IMR-90 (cell line): ENCODE data around the gene PSMC6. TPM values are rescaled to one million over a fixed set of nuclear protein-coding genes. Genes with fewer than 3 reads are reported as not detected.
A peak's percentile ranks its signal among the peaks of the same experiment; 100 is the strongest.

Source experiments
- ATAC-seq: fragments of 200-7000 bp; cut with Tn5 transposase; 2 replicates; pipeline ENCODE4 v1.9.1; 2020; ENCODE audit warnings: low read depth, mild to moderate bottlenecking, moderate library complexity
- BruUV-seq: library from RNA; stranded (reverse); fragments of 400-500 nt; replicated peaks from 2 replicates; lab custom pipeline; 2021; lab: Mats Ljungman, UMichigan
- CTCF ChIA-PET: fragments of 300-600 bp; formaldehyde crosslinking; extraction: SDS; loops from one replicate; lab custom pipeline; 2021; ENCODE audit warnings: antibody characterized with exemption; lab: Yijun Ruan, JAX
- POLR2A ChIA-PET: fragments of 300-600 bp; sonication (Branson Sonifier 250); formaldehyde crosslinking; loops from one replicate; lab custom pipeline; 2022; ENCODE audit warnings: antibody characterized with exemption; ENCODE audit not compliant: unreplicated experiment; lab: Charles Lee
- DNase-seq: peaks from one replicate; pipeline ENCODE4 v3.0.0; 2013
- H2AFZ ChIP-seq: replicated peaks from 2 replicates; pipeline ENCODE3; 2013; ENCODE audit warnings: low read length, mild to moderate bottlenecking; ENCODE audit not compliant: poor library complexity
- H2AK5ac ChIP-seq: 2 replicates; pipeline ENCODE4 v1.6.1; 2013; ENCODE audit warnings: low read depth, low read length, inconsistent platforms
- H2AK9ac ChIP-seq: replicated peaks from 2 replicates; pipeline ENCODE3; 2013; ENCODE audit warnings: mild to moderate bottlenecking, low read depth, low read length, moderate library complexity; ENCODE audit not compliant: poor library complexity
- H2BK120ac ChIP-seq: 2 replicates; pipeline ENCODE4 v1.6.1; 2013; ENCODE audit warnings: low read depth, low read length, inconsistent platforms
- H2BK15ac ChIP-seq: 3 replicates; pipeline ENCODE4 v1.6.1; 2013; ENCODE audit warnings: low read depth, low read length, inconsistent platforms
- H2BK20ac ChIP-seq: 2 replicates; pipeline ENCODE4 v1.6.1; 2013; ENCODE audit warnings: low read depth, mild to moderate bottlenecking, inconsistent platforms, low read length, moderate library complexity
- H2BK5ac ChIP-seq: 2 replicates; pipeline ENCODE4 v1.6.1; 2013; ENCODE audit warnings: mild to moderate bottlenecking, low read depth, low read length, inconsistent platforms; ENCODE audit not compliant: poor library complexity, severe bottlenecking
- H3K14ac ChIP-seq: replicated peaks from 2 replicates; pipeline ENCODE4 v1.6.1; 2013; ENCODE audit warnings: low read depth, low read length, inconsistent platforms
- H3K18ac ChIP-seq: 2 replicates; pipeline ENCODE4 v1.6.1; 2013; ENCODE audit warnings: low read depth, low read length, control low read depth
- H3K23ac ChIP-seq: 2 replicates; pipeline ENCODE4 v1.6.1; 2013; ENCODE audit warnings: low read depth, low read length, inconsistent platforms
- H3K27ac ChIP-seq: 2 replicates; pipeline ENCODE4 v1.5.1; 2013; ENCODE audit warnings: mild to moderate bottlenecking, control low read depth, low read length; ENCODE audit not compliant: insufficient read depth
- H3K27me3 ChIP-seq: 2 replicates; pipeline ENCODE4 v1.6.1; 2013; ENCODE audit warnings: low read length; ENCODE audit not compliant: control insufficient read depth, insufficient read depth
- H3K36me3 ChIP-seq: 2 replicates; pipeline ENCODE4 v1.6.1; 2013; ENCODE audit warnings: low read length, mixed read lengths; ENCODE audit not compliant: control insufficient read depth, insufficient read depth
- H3K4ac ChIP-seq: 2 replicates; pipeline ENCODE4 v1.6.1; 2013; ENCODE audit warnings: low read depth, low read length, inconsistent platforms
- H3K4me1 ChIP-seq: 2 replicates; pipeline ENCODE4 v1.6.1; 2013; ENCODE audit warnings: low read length, mixed read lengths; ENCODE audit not compliant: control insufficient read depth, insufficient read depth
- H3K4me2 ChIP-seq: 2 replicates; pipeline ENCODE4 v1.6.1; 2013; ENCODE audit warnings: low read depth, mild to moderate bottlenecking, control low read depth, low read length, moderate library complexity
- H3K4me3 ChIP-seq: 2 replicates; pipeline ENCODE4 v1.5.1; 2013; ENCODE audit warnings: low read depth, mild to moderate bottlenecking, control low read depth, low read length, moderate library complexity; ENCODE audit not compliant: insufficient read depth
- H3K56ac ChIP-seq: 2 replicates; pipeline ENCODE4 v1.6.1; 2013; ENCODE audit warnings: low read length, inconsistent platforms; ENCODE audit not compliant: insufficient read depth; ENCODE audit errors: extremely low read depth
- H3K79me1 ChIP-seq, 2 experiments: 2 replicates each; pipeline ENCODE4 v1.6.1; 2013; ENCODE audit warnings: low read length in 2 of 2, inconsistent platforms in 1 of 2, low read depth in 1 of 2
- H3K9ac ChIP-seq: 2 replicates; pipeline ENCODE4 v1.6.1; 2013; ENCODE audit warnings: low read depth, low read length, control low read depth
- H3K9me1 ChIP-seq: 2 replicates; pipeline ENCODE4 v1.6.1; 2013; ENCODE audit warnings: low read length, inconsistent platforms; ENCODE audit not compliant: insufficient read depth
- H3K9me3 ChIP-seq: 2 replicates; pipeline ENCODE4 v1.6.1; 2013; ENCODE audit warnings: low read length; ENCODE audit not compliant: control insufficient read depth, insufficient read depth
- H4K20me1 ChIP-seq: 2 replicates; pipeline ENCODE4 v1.6.1; 2013; ENCODE audit warnings: low read length, inconsistent platforms; ENCODE audit not compliant: insufficient read depth
- H4K5ac ChIP-seq: 2 replicates; pipeline ENCODE4 v1.6.1; 2013; ENCODE audit warnings: mild to moderate bottlenecking, low read depth, low read length, control low read depth
- H4K8ac ChIP-seq, 2 experiments: 2 replicates each; pipeline ENCODE4 v1.6.1; 2013; ENCODE audit warnings: low read depth in 2 of 2, low read length in 2 of 2, control low read depth in 1 of 2, inconsistent platforms in 1 of 2
- H4K91ac ChIP-seq: 2 replicates; pipeline ENCODE4 v1.6.1; 2013; ENCODE audit warnings: low read depth, low read length, inconsistent platforms; ENCODE audit not compliant: insufficient read depth
- WGBS, 2 experiments: methylation state at CpG; one replicate each; pipeline versions ENCODE4 v1.1.5 to v1.1.7; 2013; ENCODE audit warnings: missing lambda C conversion rate in 2 of 2; ENCODE audit not compliant: insufficient read length in 1 of 2; ENCODE audit errors: extremely low coverage in 2 of 2; 5-methylcytosine and 5-hydroxymethylcytosine counted together
- dilution Hi-C: fragments of 300-500 bp; cut with HindIII; formaldehyde crosslinking; loops from one replicate; pipeline ENCODE4 v1.14.3; 2018; ENCODE audit warnings: low sequenced_read_pairs; ENCODE audit not compliant: unreplicated experiment
- in situ Hi-C: fragments of 300-500 bp; cut with MboI; formaldehyde crosslinking; loops from 3 replicates; pipeline ENCODE4 v1.14.3; 2019; ENCODE audit warnings: low sequenced_read_pairs, inconsistent platforms, mixed read lengths
- intact Hi-C: fragments of 100-400 bp; cut with micrococcal nuclease; formaldehyde crosslinking; loops from 2 replicates; pipeline ENCODE4 v1.10.0; 2022
- polyA plus RNA-seq, 3 experiments: library from polyadenylated mRNA; depleted of rRNA; stranded (reverse); fragments of >200 nt; gene quantifications; 2 replicates each; pipeline ENCODE4 v1.2.3, GENCODE V29; 2012; ENCODE audit warnings: low replicate concordance in 1 of 3
- total RNA-seq: library from RNA; depleted of rRNA; stranded (reverse); fragments of >200 nt; gene quantifications from 2 replicates; pipeline ENCODE4 v1.2.3, GENCODE V29; 2012
- TF ChIP-seq, protein P1 (sequence below): conservative IDR thresholded peaks from 2 replicates; pipeline ENCODE4 v1.5.1; 2012; ENCODE audit warnings: mild to moderate bottlenecking, low read depth, low read length, improper control_type of control experiment
- TF ChIP-seq, protein P2 (sequence below): fragments of 150-350 bp; IDR thresholded peaks from 2 replicates; pipeline ENCODE4 v1.6.1; 2017; ENCODE audit warnings: mild to moderate bottlenecking, antibody characterized with exemption, low read length, low read depth

PSMC6 gene
- total and polyA plus RNA-seq, 2 of the 4 experiments (the other 2 are of a cell fraction), result 62.9 to 85.4 TPM

DNA sequence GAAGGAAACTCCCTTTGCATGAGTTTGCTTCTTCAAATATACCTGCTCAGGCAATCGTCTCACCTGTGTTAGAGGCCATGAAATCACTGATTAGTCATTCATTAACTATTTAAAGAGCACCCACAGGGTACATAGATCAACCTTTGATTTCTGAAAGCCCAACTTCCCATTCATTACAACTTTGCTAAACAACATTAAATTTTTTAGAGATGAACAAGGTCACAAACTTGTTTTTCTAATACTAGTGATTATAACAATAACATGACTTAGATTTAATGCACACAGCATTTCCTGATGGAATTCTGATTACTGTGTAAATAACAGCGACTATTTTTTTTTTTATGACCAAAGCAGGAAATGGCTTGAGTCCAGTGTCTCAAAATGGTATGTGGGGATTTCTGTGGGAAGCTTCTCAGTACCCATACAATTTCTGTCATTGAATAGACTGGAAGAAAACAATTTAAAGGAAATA lies 6.3 kb upstream of the PSMC6 start:
- Histone ChIP-seq H3K18ac (no peak overlapping the region), H3K9me1 (no peaks in the 10 kb centered on the region), H3K23ac (no peak overlapping the region), H2AK5ac (no peak overlapping the region), H4K91ac (no peak overlapping the region), H3K27me3 (no peaks in the 10 kb centered on the region), H2BK5ac (no peak overlapping the region), H3K9me3 (no peaks in the 10 kb centered on the region), H2BK15ac (no peak overlapping the region), H3K4me3 (no peak overlapping the region), H3K79me1 (no peaks in the 10 kb centered on the region), H2AFZ (no peak overlapping the region), H2BK20ac (no peak overlapping the region), H3K4me1 (no peaks in the 10 kb centered on the region), H3K9ac (no peak overlapping the region), H2BK120ac (no peak overlapping the region), H3K4me2 (no peak overlapping the region), H3K36me3 (no peaks in the 10 kb centered on the region), H4K20me1 (no peaks in the 10 kb centered on the region), H3K27ac (no peak overlapping the region), H4K5ac (no peak overlapping the region), H3K4ac (no peak overlapping the region), H4K8ac (no peak overlapping the region), H2AK9ac (no peak overlapping the region), H3K56ac (no peak overlapping the region), H3K14ac (no peak overlapping the region)
- dilution Hi-C loops, result no loop called here
- intact Hi-C loops, result no loop called here
- POLR2A ChIA-PET, result interaction anchor here (0.7 kb wide), 1 partner anchor 146 kb away, joined by 3 read pairs; no protein-coding TSS in a partner anchor
- in situ Hi-C loops, result loop anchor here (25.0 kb wide), 1 partner anchor 688 kb away; no protein-coding TSS in a partner anchor
- TF ChIP-seq, protein P1, sequence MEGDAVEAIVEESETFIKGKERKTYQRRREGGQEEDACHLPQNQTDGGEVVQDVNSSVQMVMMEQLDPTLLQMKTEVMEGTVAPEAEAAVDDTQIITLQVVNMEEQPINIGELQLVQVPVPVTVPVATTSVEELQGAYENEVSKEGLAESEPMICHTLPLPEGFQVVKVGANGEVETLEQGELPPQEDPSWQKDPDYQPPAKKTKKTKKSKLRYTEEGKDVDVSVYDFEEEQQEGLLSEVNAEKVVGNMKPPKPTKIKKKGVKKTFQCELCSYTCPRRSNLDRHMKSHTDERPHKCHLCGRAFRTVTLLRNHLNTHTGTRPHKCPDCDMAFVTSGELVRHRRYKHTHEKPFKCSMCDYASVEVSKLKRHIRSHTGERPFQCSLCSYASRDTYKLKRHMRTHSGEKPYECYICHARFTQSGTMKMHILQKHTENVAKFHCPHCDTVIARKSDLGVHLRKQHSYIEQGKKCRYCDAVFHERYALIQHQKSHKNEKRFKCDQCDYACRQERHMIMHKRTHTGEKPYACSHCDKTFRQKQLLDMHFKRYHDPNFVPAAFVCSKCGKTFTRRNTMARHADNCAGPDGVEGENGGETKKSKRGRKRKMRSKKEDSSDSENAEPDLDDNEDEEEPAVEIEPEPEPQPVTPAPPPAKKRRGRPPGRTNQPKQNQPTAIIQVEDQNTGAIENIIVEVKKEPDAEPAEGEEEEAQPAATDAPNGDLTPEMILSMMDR, result no peak
- TF ChIP-seq, protein P2, sequence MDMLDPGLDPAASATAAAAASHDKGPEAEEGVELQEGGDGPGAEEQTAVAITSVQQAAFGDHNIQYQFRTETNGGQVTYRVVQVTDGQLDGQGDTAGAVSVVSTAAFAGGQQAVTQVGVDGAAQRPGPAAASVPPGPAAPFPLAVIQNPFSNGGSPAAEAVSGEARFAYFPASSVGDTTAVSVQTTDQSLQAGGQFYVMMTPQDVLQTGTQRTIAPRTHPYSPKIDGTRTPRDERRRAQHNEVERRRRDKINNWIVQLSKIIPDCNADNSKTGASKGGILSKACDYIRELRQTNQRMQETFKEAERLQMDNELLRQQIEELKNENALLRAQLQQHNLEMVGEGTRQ, result no peak
- BruUV-seq, result no TSS peak
- CTCF ChIA-PET, result interaction anchor here (1.1 kb wide), 1 partner anchor 22 kb away, joined by 4 read pairs; no protein-coding TSS in a partner anchor
- DNase-seq (peak; percentile 33), ATAC-seq (no peak)
- no CpG with 5 or more reads among the region's 2 CpGs for WGBS, 2 experiments
